ENCODE data around the gene PPP2R2C.

DNA sequence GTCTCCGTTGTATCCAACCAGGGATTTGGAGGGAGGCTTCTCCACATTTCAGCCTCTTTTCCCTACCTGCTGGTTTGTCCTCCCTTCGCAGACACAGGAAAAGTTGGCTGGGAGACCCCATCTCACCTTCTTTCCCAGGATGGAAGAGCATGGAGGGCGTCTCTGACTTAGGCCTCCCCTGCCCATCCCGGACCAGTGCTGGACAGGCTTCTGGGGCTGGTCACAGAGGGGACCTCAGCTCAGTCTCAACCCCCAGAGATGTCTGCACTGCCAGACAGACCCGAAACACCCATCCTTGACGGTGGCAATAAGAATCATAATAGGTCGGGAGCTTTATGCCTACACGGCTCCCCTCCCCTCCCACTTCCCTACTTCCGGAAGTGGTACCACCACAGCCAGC, 201.2 kb downstream of the PPP2R2C start:
- TF ChIP-seq CREB1 (CRISPR knock-in tag; IDR thresholded peaks at IDR 0.05; ENCODE audit: low read depth), result no peak
- TF ChIP-seq, protein P1, sequence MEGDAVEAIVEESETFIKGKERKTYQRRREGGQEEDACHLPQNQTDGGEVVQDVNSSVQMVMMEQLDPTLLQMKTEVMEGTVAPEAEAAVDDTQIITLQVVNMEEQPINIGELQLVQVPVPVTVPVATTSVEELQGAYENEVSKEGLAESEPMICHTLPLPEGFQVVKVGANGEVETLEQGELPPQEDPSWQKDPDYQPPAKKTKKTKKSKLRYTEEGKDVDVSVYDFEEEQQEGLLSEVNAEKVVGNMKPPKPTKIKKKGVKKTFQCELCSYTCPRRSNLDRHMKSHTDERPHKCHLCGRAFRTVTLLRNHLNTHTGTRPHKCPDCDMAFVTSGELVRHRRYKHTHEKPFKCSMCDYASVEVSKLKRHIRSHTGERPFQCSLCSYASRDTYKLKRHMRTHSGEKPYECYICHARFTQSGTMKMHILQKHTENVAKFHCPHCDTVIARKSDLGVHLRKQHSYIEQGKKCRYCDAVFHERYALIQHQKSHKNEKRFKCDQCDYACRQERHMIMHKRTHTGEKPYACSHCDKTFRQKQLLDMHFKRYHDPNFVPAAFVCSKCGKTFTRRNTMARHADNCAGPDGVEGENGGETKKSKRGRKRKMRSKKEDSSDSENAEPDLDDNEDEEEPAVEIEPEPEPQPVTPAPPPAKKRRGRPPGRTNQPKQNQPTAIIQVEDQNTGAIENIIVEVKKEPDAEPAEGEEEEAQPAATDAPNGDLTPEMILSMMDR (conservative IDR thresholded peaks at IDR 0.05; ENCODE audit: low read depth in 2 of 2), result no peak
- TF ChIP-seq EZH2phosphoT487 (IDR thresholded peaks at IDR 0.05; ENCODE audit: unreplicated experiment), result no peak

Measured in GM23338 (cell line).